Common myeloid progenitor, CD34-positive (primary cell): ENCODE measurements around the gene WDFY2.

Experiments used
- CTCF ChIA-PET: fragments of 350-600 bp; sonication (Branson Sonifier 250); formaldehyde crosslinking; loops from one replicate; lab custom pipeline; 2021; ENCODE audit warnings: antibody characterized with exemption; lab: Charles Lee
- POLR2A ChIA-PET: fragments of 350-600 bp; sonication (Branson Sonifier 250); formaldehyde crosslinking; loops from one replicate; lab custom pipeline; 2021; ENCODE audit warnings: antibody characterized with exemption; lab: Charles Lee
- DNase-seq, 3 donors: peaks; one replicate each; pipeline versions ENCODE4 v3.0.0 to v3.0.0-alpha.2; 2013
- H3K27ac ChIP-seq, 2 experiments: 1 replicate in 1 of 2; 2 replicates in 1 of 2; pipeline ENCODE4 v1.7.0; 2013; ENCODE audit warnings: inconsistent platforms in 2 of 2, low read length in 2 of 2, mild to moderate bottlenecking in 2 of 2, low read depth in 1 of 2, moderate library complexity in 1 of 2; ENCODE audit not compliant: severe bottlenecking in 2 of 2, insufficient read depth in 1 of 2, poor library complexity in 1 of 2
- H3K27me3 ChIP-seq, 5 experiments: replicated peaks in 2 of 5; 1 replicate in 3 of 5; 2 replicates in 2 of 5; pipeline versions ENCODE4 v1.6.1 to v1.7.0; 2013; ENCODE audit warnings: low read length in 4 of 5, mild to moderate bottlenecking in 2 of 5, moderate library complexity in 2 of 5, inconsistent platforms in 1 of 5; ENCODE audit not compliant: insufficient read depth in 5 of 5, control insufficient read depth in 4 of 5
- H3K36me3 ChIP-seq, 4 experiments: 1 replicate in 2 of 4; 2 replicates in 2 of 4; pipeline versions ENCODE4 v1.6.1 to v1.7.0; 2013; ENCODE audit warnings: low read length in 3 of 4, control low read depth in 1 of 4, mild to moderate bottlenecking in 1 of 4; ENCODE audit not compliant: control insufficient read depth in 4 of 4, insufficient read depth in 4 of 4
- H3K4me1 ChIP-seq, 4 experiments: 1 replicate in 3 of 4; 2 replicates in 1 of 4; pipeline versions ENCODE4 v1.6.1 to v1.7.1; 2013; ENCODE audit warnings: low read length in 3 of 4, mild to moderate bottlenecking in 3 of 4, control low read depth in 1 of 4, inconsistent platforms in 1 of 4, moderate library complexity in 1 of 4; ENCODE audit not compliant: control insufficient read depth in 4 of 4, insufficient read depth in 4 of 4; ENCODE audit errors: control extremely low read depth in 1 of 4
- H3K4me3 ChIP-seq, 7 experiments: 1 replicate in 4 of 7; 2 replicates in 3 of 7; pipeline versions ENCODE4 v1.5.1 to v1.7.0; 2013; ENCODE audit warnings: mild to moderate bottlenecking in 7 of 7, low read length in 6 of 7, moderate library complexity in 6 of 7, inconsistent platforms in 2 of 7, low read depth in 2 of 7, control low read depth in 1 of 7; ENCODE audit not compliant: insufficient read depth in 4 of 7, control insufficient read depth in 1 of 7; ENCODE audit errors: extremely low read depth in 1 of 7
- H3K9me3 ChIP-seq, 5 experiments: 1 replicate in 4 of 5; 2 replicates in 1 of 5; pipeline versions ENCODE4 v1.6.1 to v1.7.1; 2013; ENCODE audit warnings: low read length in 4 of 5, mild to moderate bottlenecking in 2 of 5, inconsistent platforms in 1 of 5, low read depth in 1 of 5, moderate library complexity in 1 of 5; ENCODE audit not compliant: control insufficient read depth in 4 of 5, insufficient read depth in 2 of 5; ENCODE audit errors: control extremely low read depth in 1 of 5
- whole genome bisulfite sequencing: methylation state at CpG from one replicate; pipeline ENCODE4 v1.1.5; 2013; ENCODE audit not compliant: insufficient coverage; 5-methylcytosine and 5-hydroxymethylcytosine counted together

Gene WDFY2

GRCh38 chr13:51626749-51627148, 42.5 kb downstream of the WDFY2 start:
- Histone ChIP-seq H3K27me3 (no peaks in the 10 kb centered on the region), H3K4me3 (no peak overlapping the region), H3K4me1 (peaks cover 15 to 52% (median 29%) of the 10 kb centered on the region in 4 experiments), H3K36me3 (no peaks in the 10 kb centered on the region), H3K27ac (no peak overlapping the region), H3K9me3 (no peaks in the 10 kb centered on the region)
- 96% methylated on average over 3 of the region's 3 CpGs for WGBS
- POLR2A ChIA-PET: no interaction called here
- CTCF ChIA-PET: interaction anchor here (1.4 kb wide), 1 partner anchor 8 kb away, joined by 3 read pairs; no protein-coding TSS in a partner anchor
- DNase-seq: no peak

GRCh38 chr13:51628059-51628852, 44.0 kb downstream of the WDFY2 start:
- 95% methylated on average over 19 of the region's 21 CpGs for WGBS
- H3K9me3 ChIP-seq: no peaks in the 10 kb centered on the region
- no peaks in the 10 kb centered on the region for H3K36me3 ChIP-seq
- ChIA-PET POLR2A (no interaction called here), CTCF (interaction anchor here (1.4 to 1.5 kb wide), 2 partner anchors 9 to 33 kb away, joined by 3 read pairs; no protein-coding TSS in a partner anchor)
- no peak overlapping the region for H3K27ac ChIP-seq
- H3K27me3 ChIP-seq: no peaks in the 10 kb centered on the region
- no peak for DNase-seq
- no peak overlapping the region for H3K4me3 ChIP-seq
- peaks cover 15 to 49% (median 24%) of the 10 kb centered on the region in 4 experiments for H3K4me1 ChIP-seq

GRCh38 chr13:51629491-51630287, 45.4 kb downstream of the WDFY2 start:
- ChIA-PET CTCF (interaction anchor here (1.0 to 1.5 kb wide), 3 partner anchors 11 to 35 kb away, joined by 3 to 4 read pairs (median 3); no protein-coding TSS in a partner anchor), POLR2A (interaction anchor here (0.6 to 0.7 kb wide), 4 partner anchors 15 to 177 kb away, joined by 3 to 6 read pairs (median 4); partner anchors contain the start of gene INTS6)
- Histone ChIP-seq H3K9me3 (no peaks in the 10 kb centered on the region), H3K4me1 (peaks cover 5 to 35% (median 14%) of the 10 kb centered on the region in 4 experiments), H3K36me3 (no peaks in the 10 kb centered on the region), H3K27ac (peak overlapping the region in 1 of 2 experiments; percentile 18), H3K4me3 (no peak overlapping the region), H3K27me3 (no peaks in the 10 kb centered on the region)
- WGBS: no CpG with 5 or more reads among the region's 2 CpGs
- DNase-seq: peak in 2 of 3 donors; percentile 74 to 81

- POLR2A ChIA-PET: interaction anchor here (0.6 kb wide), 2 partner anchors 16 to 176 kb away, joined by 3 to 5 read pairs; no protein-coding TSS in a partner anchor
- Histone ChIP-seq H3K27me3 (no peaks in the 10 kb centered on the region), H3K27ac (no peak overlapping the region), H3K4me1 (peaks cover 5 to 33% (median 14%) of the 10 kb centered on the region in 4 experiments), H3K4me3 (no peak overlapping the region), H3K9me3 (no peaks in the 10 kb centered on the region), H3K36me3 (no peaks in the 10 kb centered on the region)
- no CpG with 5 or more reads among the region's 2 CpGs for WGBS
- CTCF ChIA-PET: interaction anchor here (1.2 kb wide), 1 partner anchor 30 kb away, joined by 4 read pairs; no protein-coding TSS in a partner anchor
- peak in 1 of 3 donors; percentile 20 for DNase-seq
Observed at GRCh38 chr13:51630288-51630615, 46.0 kb downstream of the WDFY2 start.

- Histone ChIP-seq H3K4me3 (no peak overlapping the region), H3K4me1 (peaks cover 9 to 26% (median 11%) of the 10 kb centered on the region in 4 experiments), H3K9me3 (no peaks in the 10 kb centered on the region), H3K27me3 (no peaks in the 10 kb centered on the region), H3K27ac (no peak overlapping the region), H3K36me3 (no peaks in the 10 kb centered on the region)
- WGBS: 83% methylated on average over 2 of the region's 3 CpGs
- CTCF ChIA-PET: interaction anchor here (0.5 to 1.5 kb wide), 4 partner anchors 124 to 358 kb away, joined by 3 to 4 read pairs (median 3); no protein-coding TSS in a partner anchor
- DNase-seq: no peak
- POLR2A ChIA-PET: interaction anchor here (1.4 kb wide), 1 partner anchor 180 kb away, joined by 5 read pairs; the partner anchor contains the start of gene INTS6
Observed at GRCh38 chr13:51632591-51633362, 48.5 kb downstream of the WDFY2 start.

- Histone ChIP-seq H3K36me3 (no peaks in the 10 kb centered on the region), H3K4me1 (peaks cover 4 to 14% (median 10%) of the 10 kb centered on the region in 4 experiments), H3K27ac (peak overlapping the region in 1 of 2 experiments; percentile 14), H3K4me3 (peak overlapping the region in 1 of 7 experiments; percentile 18), H3K27me3 (no peaks in the 10 kb centered on the region), H3K9me3 (no peaks in the 10 kb centered on the region)
- CTCF ChIA-PET: interaction anchor here (1.3 kb wide), 1 partner anchor 192 kb away, joined by 3 read pairs; no protein-coding TSS in a partner anchor
- POLR2A ChIA-PET: interaction anchor here (0.6 to 0.8 kb wide), 2 partner anchors 39 to 58 kb away, joined by 3 read pairs; no protein-coding TSS in a partner anchor
- DNase-seq: no peak
- 90% methylated on average over 11 of the region's 12 CpGs for WGBS
Observed at GRCh38 chr13:51635137-51635878, 51.0 kb downstream of the WDFY2 start.
